Epidermal melanocyte (primary cell): Measurements from ENCODE around the gene DNAH9.

Experiments used
- DNase-seq: peaks from one replicate; pipeline ENCODE4 v3.0.0; 2011; ENCODE audit warnings: low spot score; ENCODE audit not compliant: insufficient read length

DNAH9 gene

GRCh38 chr17:11589716-11590115 lies 8.6 kb upstream of the DNAH9 start:
- DNase-seq: no peak

- no peak for DNase-seq
Measured at GRCh38 chr17:11601661-11602060, 3.4 kb downstream of the DNAH9 start.

DNA sequence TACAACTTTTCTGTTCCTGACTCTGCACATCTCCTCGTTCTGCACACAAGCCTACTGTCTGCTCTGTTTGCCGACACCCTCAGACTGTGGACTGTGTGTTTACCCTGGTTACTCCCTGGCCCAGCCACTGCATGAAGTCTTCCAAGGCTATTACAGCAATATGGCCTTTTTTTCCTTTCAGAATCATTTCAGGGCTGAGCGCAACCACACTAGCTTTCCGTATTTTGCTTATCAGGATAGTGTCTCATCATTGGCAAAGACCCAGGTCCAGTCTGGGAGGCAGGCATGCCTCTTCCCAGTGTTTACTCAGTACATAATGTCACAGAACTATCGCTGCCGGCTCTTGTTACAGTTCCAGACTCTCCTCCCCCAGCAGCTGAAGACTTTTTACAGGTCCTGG lies 10.1 kb downstream of the DNAH9 start:
- no peak for DNase-seq

GRCh38 chr17:11610999-11611566 lies 12.8 kb downstream of the DNAH9 start:
- no peak for DNase-seq

GRCh38 chr17:11612956-11613355 lies 14.7 kb downstream of the DNAH9 start:
- DNase-seq: no peak

GRCh38 chr17:11618861-11619566 lies 20.7 kb downstream of the DNAH9 start:
- DNase-seq: no peak

DNA sequence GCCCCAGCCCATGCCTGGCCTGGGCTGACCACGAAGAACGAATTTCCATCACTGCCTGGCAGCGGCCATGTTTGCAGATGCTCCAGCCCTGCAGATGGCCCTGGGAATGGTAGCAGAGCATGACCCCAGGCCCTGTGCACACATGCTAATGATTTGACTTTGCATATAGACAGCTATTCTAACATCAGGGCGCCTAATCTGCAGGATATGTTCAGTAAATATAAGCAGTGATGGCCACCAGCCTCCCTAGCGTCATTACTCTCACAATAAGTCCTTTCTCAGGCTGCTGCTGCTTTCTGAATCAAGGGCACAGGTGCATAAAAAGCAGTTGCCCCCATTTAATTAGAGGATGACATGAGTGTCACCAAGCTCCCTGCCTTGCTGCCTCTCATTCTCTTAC lies 24.2 kb downstream of the DNAH9 start:
- DNase-seq: no peak

GRCh38 chr17:11624976-11625375 lies 26.7 kb downstream of the DNAH9 start:
- no peak for DNase-seq

DNA sequence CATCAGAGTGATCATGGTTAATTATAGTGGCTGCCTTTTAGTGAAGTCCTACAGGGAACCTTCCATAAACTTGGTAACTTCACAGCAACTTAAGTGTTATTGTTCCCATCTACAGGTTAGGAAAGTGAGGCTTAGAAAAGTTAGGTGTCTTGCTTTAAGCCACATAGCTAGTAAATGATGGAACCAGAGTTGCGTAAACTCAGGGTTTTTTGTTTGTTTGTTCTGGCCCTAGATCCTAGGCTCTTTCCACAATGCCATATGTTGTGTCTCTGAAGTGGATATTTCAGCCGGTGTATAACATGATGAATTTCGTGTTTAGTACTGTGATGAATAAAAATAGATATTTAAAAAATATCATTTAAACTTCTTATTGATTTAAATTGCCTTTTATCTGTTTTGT lies 27.6 kb downstream of the DNAH9 start:
- DNase-seq: no peak

- DNase-seq: no peak
Measured at GRCh38 chr17:11627301-11627940, 29.2 kb downstream of the DNAH9 start.

- DNase-seq: no peak
Measured at GRCh38 chr17:11628374-11628773, 30.1 kb downstream of the DNAH9 start.

GRCh38 chr17:11628831-11629230 lies 30.6 kb downstream of the DNAH9 start:
- no peak for DNase-seq

GRCh38 chr17:11636771-11637170 lies 38.5 kb downstream of the DNAH9 start:
- no peak for DNase-seq

GRCh38 chr17:11637796-11638195 lies 39.5 kb downstream of the DNAH9 start:
- no peak for DNase-seq

DNA sequence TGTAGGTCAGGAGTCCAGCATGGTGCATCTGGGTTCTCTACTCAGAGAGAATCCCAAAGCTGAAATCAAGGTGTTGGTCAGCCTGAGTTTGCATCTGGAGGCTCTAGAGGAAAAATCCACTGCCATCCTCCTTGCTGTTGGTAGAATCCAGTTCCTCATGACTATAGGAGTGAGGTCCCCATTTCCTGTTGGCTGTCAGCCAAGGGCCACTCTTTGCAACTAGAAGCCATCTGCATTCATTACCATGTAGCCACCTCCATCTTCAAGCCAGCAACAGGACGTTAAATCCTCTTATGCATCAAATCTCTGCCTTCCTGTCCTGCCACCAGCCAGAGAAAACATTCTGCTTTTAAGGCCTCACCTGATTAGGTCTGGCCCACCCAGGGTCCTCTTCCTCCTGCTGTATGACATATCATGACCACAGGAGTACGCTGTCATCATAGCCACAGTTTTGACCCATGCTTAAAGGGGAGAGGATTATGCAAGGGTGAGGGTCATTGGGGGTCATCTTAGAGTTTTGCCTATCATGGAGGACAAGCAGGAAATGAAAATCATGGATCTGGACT lies 40.5 kb downstream of the DNAH9 start:
- no peak for DNase-seq

GRCh38 chr17:11639736-11640462 lies 41.6 kb downstream of the DNAH9 start:
- no peak for DNase-seq

GRCh38 chr17:11640463-11640814 lies 42.2 kb downstream of the DNAH9 start:
- no peak for DNase-seq

GRCh38 chr17:11641521-11642275 lies 43.4 kb downstream of the DNAH9 start:
- no peak for DNase-seq

DNA sequence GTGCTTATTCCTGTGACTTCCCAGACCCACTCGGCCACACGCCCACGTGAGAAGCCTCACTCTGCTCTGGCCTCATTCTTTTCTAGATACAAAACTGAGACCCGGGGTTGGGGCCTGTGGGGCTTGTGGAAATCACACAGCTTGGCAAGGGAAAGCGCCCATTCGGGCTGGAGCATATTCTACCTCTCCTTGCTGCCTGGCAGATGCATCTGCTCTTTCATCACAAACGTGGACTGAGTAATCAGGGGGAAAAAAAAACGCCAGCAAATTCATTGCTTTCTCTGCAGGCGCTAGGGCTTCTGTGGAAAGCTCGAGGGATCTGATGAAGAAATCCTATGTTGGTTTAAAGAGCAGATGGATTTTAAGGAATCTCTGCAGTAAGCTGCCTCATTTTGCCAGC lies 44.4 kb downstream of the DNAH9 start:
- DNase-seq: no peak

- no peak for DNase-seq
Measured at GRCh38 chr17:11643851-11644250, 45.6 kb downstream of the DNAH9 start.
